Esophagus squamous epithelium (tissue), 5 donors: ENCODE results near the gene RCAN2. TPM values are rescaled to one million over a fixed set of nuclear protein-coding genes. Genes with fewer than 3 reads are reported as not detected.

Experiments used
- DNase-seq: peaks from one replicate; lab custom pipeline; 2025; lab: John Stamatoyannopoulos, UW
- H3K27ac ChIP-seq, 4 donors: fragments of 200-600 bp; sonication (generic); one replicate each; pipeline ENCODE4 v1.5.1; 2016 to 2019; ENCODE audit warnings: mild to moderate bottlenecking in 1 of 4
- H3K27me3 ChIP-seq, 4 donors: fragments of 200-600 bp; sonication (generic); 1 replicate in 3 of 4; 2 replicates in 1 of 4; pipeline versions ENCODE4 v1.5.1 to v1.6.0; 2017 to 2021; ENCODE audit warnings: antibody characterized with exemption in 1 of 4
- H3K36me3 ChIP-seq, 3 donors: fragments of 200-600 bp; sonication (generic); one replicate each; pipeline ENCODE4 v1.5.1; 2016 to 2019
- H3K4me1 ChIP-seq, 3 donors: fragments of 200-600 bp; sonication (generic); one replicate each; pipeline ENCODE4 v1.5.1; 2017 to 2019
- H3K4me3 ChIP-seq, 4 donors: fragments of 200-600 bp; sonication (generic); 1 replicate in 3 of 4; 2 replicates in 1 of 4; pipeline ENCODE4 v1.5.1; 2016 to 2019; ENCODE audit warnings: mild to moderate bottlenecking in 2 of 4, moderate library complexity in 1 of 4
- H3K9me3 ChIP-seq, 3 donors: fragments of 200-600 bp; sonication (generic); one replicate each; pipeline ENCODE4 v1.5.1; 2016 to 2019
- CTCF ChIP-seq, 6 experiments: fragments of 450-650 bp in 4 of 6; fragments of 200-600 bp in 2 of 6; sonication (generic) in 2 of 6; IDR thresholded peaks; one replicate each; pipeline ENCODE4 v1.5.1; 2016 to 2019; ENCODE audit warnings: antibody characterized with exemption in 6 of 6, mild to moderate bottlenecking in 4 of 6, moderate library complexity in 4 of 6
- POLR2A ChIP-seq, 4 donors: fragments of 450-650 bp; IDR thresholded peaks; one replicate each; pipeline ENCODE4 v1.6.1; 2017; ENCODE audit warnings: antibody characterized with exemption in 4 of 4, mild to moderate bottlenecking in 4 of 4, moderate library complexity in 3 of 4
- WGBS, 2 donors: methylation state at CpG; one replicate each; pipeline ENCODE4 v1.1.5; 2018; 5-methylcytosine and 5-hydroxymethylcytosine counted together
- intact Hi-C: fragments of 100-400 bp; cut with DNase I; formaldehyde crosslinking; loops from one replicate; pipeline ENCODE4 v1.15.0; 2022
- total RNA-seq, 4 donors: library from RNA; depleted of rRNA; stranded (reverse); fragments of >200 nt; gene quantifications; one replicate each; pipeline ENCODE4 v1.1.0, GENCODE V29; 2016
- donor health status: DM: yes; HTN: yes; CAD: no.

RCAN2 gene
- total RNA-seq, 4 donors from 2014 or later = 1.4 to 12.4 (median 4.0) TPM

GRCh38 chr6:46526607-46527006, 35.4 kb upstream of the RCAN2 start:
- 75 to 83% methylated on average over 2 of the region's 2 CpGs for WGBS, 2 donors
- TF ChIP-seq POLR2A (IDR thresholded peaks at IDR 0.05) (no peak), CTCF (IDR thresholded peaks at IDR 0.05) (no peak)
- Histone ChIP-seq H3K27me3 (no peaks in the 10 kb centered on the region), H3K36me3 (no peaks in the 10 kb centered on the region), H3K9me3 (no peaks in the 10 kb centered on the region), H3K4me3 (no peak overlapping the region), H3K27ac (no peak overlapping the region), H3K4me1 (no peaks in the 10 kb centered on the region)
- intact Hi-C loops = no loop called here
- DNase-seq = no peak

- intact Hi-C loops = no loop called here
These were observed 34.3 kb upstream of the RCAN2 start for GRCh38 chr6:46525583-46525982.

GRCh38 chr6:46521464-46521971, 30.3 kb upstream of the RCAN2 start:
- H3K9me3 ChIP-seq = no peaks in the 10 kb centered on the region
- intact Hi-C loops = no loop called here
- peaks cover 0 to 8% (median 0%) of the 10 kb centered on the region in 3 donors for H3K4me1 ChIP-seq
- H3K36me3 ChIP-seq = no peaks in the 10 kb centered on the region
- peak overlapping the region in 3 of 4 donors; percentile 35 to 71 (median 62) for H3K27ac ChIP-seq
- no peak for DNase-seq
- no peak overlapping the region for H3K4me3 ChIP-seq
- TF ChIP-seq CTCF (IDR thresholded peaks at IDR 0.05) (no peak), POLR2A (IDR thresholded peaks at IDR 0.05) (no peak)
- H3K27me3 ChIP-seq = no peaks in the 10 kb centered on the region

More at GRCh38 chr6:46525583-46525982, 34.3 kb upstream of the RCAN2 start:
- H3K4me3 ChIP-seq = no peak overlapping the region
- H3K36me3 ChIP-seq = no peaks in the 10 kb centered on the region
- H3K9me3 ChIP-seq = no peaks in the 10 kb centered on the region
- H3K27ac ChIP-seq = no peak overlapping the region
- no peak for DNase-seq
- no peak for TF ChIP-seq POLR2A (IDR thresholded peaks at IDR 0.05)
- TF ChIP-seq CTCF (IDR thresholded peaks at IDR 0.05) = no peak
- no peaks in the 10 kb centered on the region for H3K27me3 ChIP-seq
- H3K4me1 ChIP-seq = peaks cover 0 to 7% (median 0%) of the 10 kb centered on the region in 3 donors

- Histone ChIP-seq H3K9me3 (no peaks in the 10 kb centered on the region), H3K27me3 (no peaks in the 10 kb centered on the region), H3K27ac (no peak overlapping the region), H3K4me3 (no peak overlapping the region), H3K4me1 (peaks cover 0 to 10% (median 0%) of the 10 kb centered on the region in 3 donors), H3K36me3 (no peaks in the 10 kb centered on the region)
- DNase-seq = no peak
- TF ChIP-seq CTCF (IDR thresholded peaks at IDR 0.05) = no peak
- no peak for TF ChIP-seq POLR2A (IDR thresholded peaks at IDR 0.05)
- intact Hi-C loops = no loop called here
These were observed 26.0 kb upstream of the RCAN2 start for GRCh38 chr6:46517202-46517601.

GRCh38 chr6:46513533-46513932, 22.3 kb upstream of the RCAN2 start:
- no peaks in the 10 kb centered on the region for H3K27me3 ChIP-seq
- TF ChIP-seq CTCF (IDR thresholded peaks at IDR 0.05) = no peak
- TF ChIP-seq POLR2A (IDR thresholded peaks at IDR 0.05) = no peak
- H3K9me3 ChIP-seq = no peaks in the 10 kb centered on the region
- H3K4me1 ChIP-seq = peaks cover 0 to 31% (median 0%) of the 10 kb centered on the region in 3 donors
- no peak overlapping the region for H3K4me3 ChIP-seq
- intact Hi-C loops = no loop called here
- DNase-seq = no peak
- WGBS, 2 donors = 79 to 80% methylated on average over 2 of the region's 2 CpGs
- peak overlapping the region in 1 of 4 donors; percentile 30 for H3K27ac ChIP-seq
- no peaks in the 10 kb centered on the region for H3K36me3 ChIP-seq
